Measurements from ENCODE around the gene KCNMB1. TPM values are rescaled to one million over a fixed set of nuclear protein-coding genes. Genes with fewer than 3 reads are reported as not detected.

The KCNMB1 gene
- total and polyA plus RNA-seq, 9 donors = 0.22 to 1.1 (median 0.74) TPM

DNA sequence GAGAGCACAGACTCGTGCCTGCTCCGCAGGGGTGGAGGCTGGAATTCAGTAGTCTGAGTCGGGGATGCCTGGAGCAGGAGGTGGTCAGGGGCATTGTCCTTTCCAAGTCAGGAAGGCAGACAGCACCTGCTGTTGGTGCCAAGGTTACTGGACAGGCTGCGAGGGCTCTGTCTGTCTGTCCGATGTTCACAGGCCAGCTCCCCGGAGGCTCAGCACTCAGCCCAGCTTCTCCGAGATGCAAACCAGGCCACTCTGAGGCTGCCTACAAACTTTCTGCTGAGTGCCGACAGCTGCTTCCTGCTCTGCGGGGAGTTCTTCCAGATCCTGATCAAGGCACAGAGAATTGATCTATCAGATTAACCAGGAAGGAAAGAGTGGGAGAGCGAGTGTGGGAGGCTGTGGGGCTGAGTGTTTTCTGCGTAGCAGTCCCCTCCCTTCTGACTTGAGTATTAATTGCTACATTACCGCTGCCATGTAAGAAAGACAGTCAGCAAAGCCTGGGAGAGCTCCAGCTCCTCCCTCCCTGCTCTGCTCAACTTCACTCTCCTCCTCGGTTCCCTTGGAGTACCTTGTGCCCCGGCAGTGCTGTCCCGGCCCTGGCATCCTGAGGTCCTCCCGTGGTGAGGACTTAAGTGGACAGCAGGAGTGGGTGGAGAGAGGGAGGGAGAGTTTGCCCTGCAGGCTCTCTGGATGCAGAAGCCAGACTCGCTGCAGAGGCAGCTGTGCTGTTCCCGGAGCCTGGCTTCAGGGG, 36.0 kb downstream of the KCNMB1 start:
- Histone ChIP-seq H3K27me3 (ENCODE audit: control insufficient read depth, insufficient read depth, low read length) (peaks cover 14% of the 10 kb centered on the region), H3K27ac (ENCODE audit: low read length) (peak overlapping the region; percentile 1), H3K4me1 (ENCODE audit: control insufficient read depth, insufficient read depth, low read length) (peaks cover 44% of the 10 kb centered on the region), H3K4me3 (ENCODE audit: low read length) (no peak overlapping the region), H3K36me3 (ENCODE audit: control insufficient read depth, insufficient read depth, low read length) (no peaks in the 10 kb centered on the region), H3K9me3 (replicated peaks; ENCODE audit: control insufficient read depth, low read depth, low read length) (peaks cover 5% of the 10 kb centered on the region)
- no peak for DNase-seq
- 24% methylated on average over 11 of the region's 18 CpGs for WGBS (ENCODE audit: insufficient coverage)

DNA sequence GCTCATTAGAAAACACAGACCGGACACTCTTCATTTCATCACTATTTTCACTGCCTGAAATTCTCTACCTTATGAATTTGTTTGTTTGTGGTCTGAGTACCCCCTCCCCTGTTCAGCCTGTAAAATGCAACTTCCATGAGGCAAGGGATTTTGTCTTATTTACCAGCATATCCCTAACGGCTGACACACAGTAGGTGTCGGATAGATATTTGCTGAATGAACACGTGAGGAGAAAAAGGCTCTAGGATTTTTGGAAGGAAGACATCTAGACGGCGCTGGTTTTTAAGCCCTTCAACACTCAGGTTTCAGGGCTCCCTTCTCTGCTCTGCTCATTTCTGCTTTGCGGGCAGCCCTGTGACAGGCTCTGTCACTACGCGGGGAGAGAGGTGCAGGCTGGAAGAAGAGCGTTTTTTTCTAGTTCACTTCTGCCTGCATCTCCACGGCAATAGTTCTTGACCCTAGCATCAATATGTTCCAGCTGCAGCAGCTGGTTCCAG, 41.0 kb downstream of the KCNMB1 start:
- 4% methylated on average over 8 of the region's 11 CpGs for WGBS (ENCODE audit: insufficient coverage)
- H3K27ac ChIP-seq (ENCODE audit: low read length) = peak overlapping the region; percentile 51

DNA sequence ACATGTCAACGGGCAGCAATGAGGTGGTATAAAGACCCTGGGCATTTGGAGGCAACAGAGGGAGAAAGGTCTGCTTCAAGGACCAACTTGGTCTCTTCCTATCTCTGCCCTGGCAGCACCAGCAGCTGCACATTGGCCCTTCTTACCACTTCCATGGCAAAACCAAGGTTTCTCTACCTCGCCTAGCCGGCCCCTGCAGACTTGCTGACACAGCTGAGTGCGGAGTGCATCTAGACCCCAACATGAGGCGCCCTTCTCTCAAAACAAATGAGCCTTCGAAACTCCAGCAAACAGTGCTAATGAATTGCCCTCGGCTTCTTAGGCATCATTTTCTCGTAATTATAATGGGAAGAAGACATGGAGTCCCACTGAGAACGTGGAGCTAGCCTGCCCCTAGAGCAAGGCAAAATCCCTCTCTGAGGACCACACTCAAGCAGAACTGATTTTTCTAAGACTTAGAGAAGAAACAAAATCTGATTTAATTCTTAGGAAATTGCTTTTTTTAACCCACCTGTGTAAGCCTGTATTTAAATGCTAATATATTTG, 42.1 kb downstream of the KCNMB1 start:
- H3K27ac ChIP-seq (ENCODE audit: low read length) = no peak overlapping the region
- H3K27me3 ChIP-seq (ENCODE audit: control insufficient read depth, insufficient read depth, low read length) = peaks cover 8% of the 10 kb centered on the region
- peaks cover 3% of the 10 kb centered on the region for H3K9me3 ChIP-seq (replicated peaks; ENCODE audit: control insufficient read depth, low read depth, low read length)
- no peak for DNase-seq
- H3K4me1 ChIP-seq (ENCODE audit: control insufficient read depth, insufficient read depth, low read length) = peaks cover 7% of the 10 kb centered on the region
- no peak overlapping the region for H3K4me3 ChIP-seq (ENCODE audit: low read length)
- WGBS (ENCODE audit: insufficient coverage) = 68% methylated on average over 6 of the region's 9 CpGs
- no peaks in the 10 kb centered on the region for H3K36me3 ChIP-seq (ENCODE audit: control insufficient read depth, insufficient read depth, low read length)

More for the DNA sequence above, 41.0 kb downstream of the KCNMB1 start:
- H3K4me1 ChIP-seq (ENCODE audit: control insufficient read depth, insufficient read depth, low read length) = peaks cover 11% of the 10 kb centered on the region
- no peaks in the 10 kb centered on the region for H3K36me3 ChIP-seq (ENCODE audit: control insufficient read depth, insufficient read depth, low read length)
- peaks cover 13% of the 10 kb centered on the region for H3K27me3 ChIP-seq (ENCODE audit: control insufficient read depth, insufficient read depth, low read length)
- no peak overlapping the region for H3K4me3 ChIP-seq (ENCODE audit: low read length)
- peaks cover 9% of the 10 kb centered on the region for H3K9me3 ChIP-seq (replicated peaks; ENCODE audit: control insufficient read depth, low read depth, low read length)
- DNase-seq = peak; percentile 62

DNA sequence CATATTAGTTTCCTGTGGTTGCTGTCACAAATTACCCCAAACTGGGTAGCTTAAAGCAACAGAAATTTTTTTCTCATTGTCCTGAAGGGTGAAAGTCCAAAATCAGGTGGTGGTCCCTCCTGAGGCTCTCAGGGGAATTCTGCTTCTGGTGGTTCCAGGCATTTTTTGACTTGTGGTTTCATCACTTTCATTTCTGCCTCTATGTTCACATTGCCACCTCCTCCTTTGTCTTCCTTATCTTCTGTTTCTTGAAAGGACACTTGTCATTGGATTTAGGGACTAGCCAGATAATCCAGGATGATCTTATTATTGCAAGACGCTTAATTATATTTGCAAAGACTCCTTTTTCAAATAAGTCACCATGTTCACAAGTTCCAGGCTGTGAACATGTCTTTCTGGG, 43.2 kb downstream of the KCNMB1 start:
- peaks cover 7% of the 10 kb centered on the region for H3K4me1 ChIP-seq (ENCODE audit: control insufficient read depth, insufficient read depth, low read length)
- no peak overlapping the region for H3K27ac ChIP-seq (ENCODE audit: low read length)
- DNase-seq = no peak
- peaks cover 6% of the 10 kb centered on the region for H3K27me3 ChIP-seq (ENCODE audit: control insufficient read depth, insufficient read depth, low read length)
- WGBS (ENCODE audit: insufficient coverage) = no CpG with 5 or more reads among the region's 1 CpG
- no peaks in the 10 kb centered on the region for H3K36me3 ChIP-seq (ENCODE audit: control insufficient read depth, insufficient read depth, low read length)
- no peak overlapping the region for H3K4me3 ChIP-seq (ENCODE audit: low read length)
- H3K9me3 ChIP-seq (replicated peaks; ENCODE audit: control insufficient read depth, low read depth, low read length) = peaks cover 3% of the 10 kb centered on the region

DNA sequence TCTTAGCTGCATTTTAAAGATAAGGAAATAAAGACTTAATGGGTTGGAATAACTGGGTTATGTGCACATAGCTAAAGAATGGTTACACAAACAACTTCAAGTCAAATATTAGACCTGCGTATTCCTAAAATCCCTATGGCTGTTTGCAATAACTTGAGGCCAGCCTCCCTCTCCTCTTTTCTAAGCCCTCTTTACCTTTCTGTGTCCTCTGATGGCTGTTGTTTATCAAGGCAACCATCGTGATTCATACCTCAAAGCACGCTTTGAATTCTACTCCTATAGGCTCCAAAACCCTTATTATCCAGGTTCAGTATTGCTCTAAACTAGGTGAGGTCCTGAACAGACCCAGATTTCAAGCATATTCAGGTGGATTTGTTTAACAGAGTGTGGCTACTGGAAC, 46.0 kb downstream of the KCNMB1 start:
- DNase-seq = no peak
- H3K36me3 ChIP-seq (ENCODE audit: control insufficient read depth, insufficient read depth, low read length) = no peaks in the 10 kb centered on the region
- H3K27ac ChIP-seq (ENCODE audit: low read length) = no peak overlapping the region
- peaks cover 5% of the 10 kb centered on the region for H3K27me3 ChIP-seq (ENCODE audit: control insufficient read depth, insufficient read depth, low read length)
- peaks cover under 1% of the 10 kb centered on the region for H3K4me1 ChIP-seq (ENCODE audit: control insufficient read depth, insufficient read depth, low read length)
- no peak overlapping the region for H3K4me3 ChIP-seq (ENCODE audit: low read length)
- peaks cover 3% of the 10 kb centered on the region for H3K9me3 ChIP-seq (replicated peaks; ENCODE audit: control insufficient read depth, low read depth, low read length)
- 90% methylated on average over 2 of the region's 3 CpGs for WGBS (ENCODE audit: insufficient coverage)

DNA sequence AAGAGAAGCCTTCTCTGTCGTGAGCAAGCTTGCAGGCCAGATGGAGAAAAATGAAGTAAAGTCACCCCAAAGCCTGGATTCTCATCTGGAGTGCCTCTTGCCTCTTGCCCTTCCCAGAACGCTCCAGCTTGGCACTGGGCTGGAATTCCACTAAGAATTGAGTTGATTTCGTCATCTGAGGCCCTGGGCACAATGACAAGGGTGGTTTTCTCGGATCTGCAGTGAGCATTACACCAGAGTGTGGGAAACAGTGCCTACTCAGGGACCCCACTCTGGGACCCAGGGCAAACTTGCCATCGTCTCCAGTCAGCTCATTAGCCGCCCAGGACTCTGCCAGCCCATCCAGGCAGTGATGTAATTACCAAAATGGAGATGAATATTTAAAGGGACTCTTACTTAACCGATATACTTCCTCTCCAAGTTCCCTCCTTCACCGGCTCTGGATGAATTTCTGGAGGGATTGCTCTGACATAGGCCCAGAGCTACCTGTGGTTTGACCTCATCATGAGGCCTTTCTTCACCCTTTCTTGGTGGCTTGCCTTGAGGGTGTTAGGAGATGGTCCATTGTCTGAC, 46.9 kb downstream of the KCNMB1 start:
- Histone ChIP-seq H3K9me3 (replicated peaks; ENCODE audit: control insufficient read depth, low read depth, low read length) (peaks cover 3% of the 10 kb centered on the region), H3K4me3 (ENCODE audit: low read length) (no peak overlapping the region), H3K4me1 (ENCODE audit: control insufficient read depth, insufficient read depth, low read length) (no peaks in the 10 kb centered on the region), H3K27ac (ENCODE audit: low read length) (no peak overlapping the region), H3K36me3 (ENCODE audit: control insufficient read depth, insufficient read depth, low read length) (no peaks in the 10 kb centered on the region), H3K27me3 (ENCODE audit: control insufficient read depth, insufficient read depth, low read length) (peaks cover 5% of the 10 kb centered on the region)
- 83% methylated on average over 4 of the region's 8 CpGs for WGBS (ENCODE audit: insufficient coverage)
- DNase-seq = no peak

GRCh38 chr5:170341545-170341944, 47.6 kb downstream of the KCNMB1 start:
- peaks cover 5% of the 10 kb centered on the region for H3K4me1 ChIP-seq (ENCODE audit: control insufficient read depth, insufficient read depth, low read length)
- no peak for DNase-seq
- 98% methylated on average over 4 of the region's 9 CpGs for WGBS (ENCODE audit: insufficient coverage)
- no peak overlapping the region for H3K4me3 ChIP-seq (ENCODE audit: low read length)
- H3K36me3 ChIP-seq (ENCODE audit: control insufficient read depth, insufficient read depth, low read length) = no peaks in the 10 kb centered on the region
- H3K27ac ChIP-seq (ENCODE audit: low read length) = no peak overlapping the region
- H3K27me3 ChIP-seq (ENCODE audit: control insufficient read depth, insufficient read depth, low read length) = peaks cover 2% of the 10 kb centered on the region
- peaks cover 3% of the 10 kb centered on the region for H3K9me3 ChIP-seq (replicated peaks; ENCODE audit: control insufficient read depth, low read depth, low read length)

DNA sequence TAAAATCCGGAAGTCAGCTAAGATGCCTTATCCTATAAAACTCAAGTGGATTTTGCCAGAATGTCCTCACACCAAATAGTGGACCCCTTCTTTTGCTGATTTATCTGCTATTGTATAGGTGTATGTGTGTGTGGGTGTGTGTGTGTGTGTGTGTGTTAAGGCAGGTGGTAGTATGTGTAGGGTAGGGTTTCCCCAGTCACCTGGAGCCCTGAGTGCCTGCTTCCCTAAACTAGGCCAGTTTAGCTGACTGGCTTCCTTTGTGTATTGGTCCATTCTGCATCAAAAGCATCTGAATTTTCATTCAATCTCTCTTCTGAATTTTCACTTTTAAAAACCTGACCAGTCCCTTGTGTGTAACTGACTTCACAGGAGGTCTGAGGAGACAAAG, 49.4 kb downstream of the KCNMB1 start:
- no CpG with 5 or more reads among the region's 1 CpG for WGBS (ENCODE audit: insufficient coverage)

DNA sequence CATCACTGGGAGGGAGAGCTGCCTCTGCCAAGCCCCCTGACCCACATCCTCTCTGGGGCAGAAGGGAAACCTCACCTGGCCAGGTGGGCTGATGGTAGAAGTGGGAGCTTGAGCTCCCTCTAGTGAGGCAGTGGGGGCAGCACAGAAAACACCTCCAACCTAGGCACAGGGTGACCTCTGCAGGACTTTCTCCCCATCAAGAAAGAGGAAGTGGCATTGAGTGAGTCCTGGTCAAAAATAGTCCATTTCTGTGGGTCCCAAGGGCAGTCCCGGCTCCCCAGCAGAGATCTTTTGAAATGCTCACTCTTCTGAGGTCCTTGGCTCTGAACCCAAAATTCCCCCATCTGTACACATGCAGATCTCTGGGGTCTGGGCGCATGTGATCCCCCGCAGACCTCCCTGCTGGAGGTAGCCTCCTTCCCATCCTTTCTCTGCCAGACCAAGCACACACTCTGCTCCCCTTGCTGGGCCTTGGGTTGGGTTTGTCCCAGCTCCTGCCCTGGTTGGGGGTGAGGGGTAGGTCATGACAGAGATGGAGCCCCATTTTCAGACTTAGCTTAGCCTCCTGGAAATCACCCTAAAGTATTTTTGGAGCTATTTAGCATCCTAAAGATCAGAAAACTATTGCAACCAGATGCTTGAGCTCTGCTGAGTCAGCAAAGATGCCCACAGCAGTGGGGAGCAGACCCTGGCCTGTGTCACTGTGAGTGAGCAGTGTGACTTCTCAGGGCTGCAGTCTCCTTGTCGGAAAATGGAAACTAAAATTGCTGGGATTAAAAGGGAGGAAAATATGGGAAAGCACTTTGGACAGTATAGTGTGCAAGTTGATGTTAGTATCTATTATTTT, 50.0 kb downstream of the KCNMB1 start:
- H3K27me3 ChIP-seq (ENCODE audit: control insufficient read depth, insufficient read depth, low read length) = peaks cover 2% of the 10 kb centered on the region
- no peak for DNase-seq
- 77% methylated on average over 3 of the region's 4 CpGs for WGBS (ENCODE audit: insufficient coverage)
- no peak overlapping the region for H3K27ac ChIP-seq (ENCODE audit: low read length)
- H3K36me3 ChIP-seq (ENCODE audit: control insufficient read depth, insufficient read depth, low read length) = no peaks in the 10 kb centered on the region
- H3K4me3 ChIP-seq (ENCODE audit: low read length) = no peak overlapping the region
- H3K9me3 ChIP-seq (replicated peaks; ENCODE audit: control insufficient read depth, low read depth, low read length) = no peaks in the 10 kb centered on the region
- peaks cover 6% of the 10 kb centered on the region for H3K4me1 ChIP-seq (ENCODE audit: control insufficient read depth, insufficient read depth, low read length)

More for the DNA sequence above, 49.4 kb downstream of the KCNMB1 start:
- peaks cover 2% of the 10 kb centered on the region for H3K27me3 ChIP-seq (ENCODE audit: control insufficient read depth, insufficient read depth, low read length)
- H3K36me3 ChIP-seq (ENCODE audit: control insufficient read depth, insufficient read depth, low read length) = no peaks in the 10 kb centered on the region
- H3K4me3 ChIP-seq (ENCODE audit: low read length) = no peak overlapping the region
- peaks cover 6% of the 10 kb centered on the region for H3K4me1 ChIP-seq (ENCODE audit: control insufficient read depth, insufficient read depth, low read length)
- H3K27ac ChIP-seq (ENCODE audit: low read length) = no peak overlapping the region
- DNase-seq = no peak
- no peaks in the 10 kb centered on the region for H3K9me3 ChIP-seq (replicated peaks; ENCODE audit: control insufficient read depth, low read depth, low read length)

DNA sequence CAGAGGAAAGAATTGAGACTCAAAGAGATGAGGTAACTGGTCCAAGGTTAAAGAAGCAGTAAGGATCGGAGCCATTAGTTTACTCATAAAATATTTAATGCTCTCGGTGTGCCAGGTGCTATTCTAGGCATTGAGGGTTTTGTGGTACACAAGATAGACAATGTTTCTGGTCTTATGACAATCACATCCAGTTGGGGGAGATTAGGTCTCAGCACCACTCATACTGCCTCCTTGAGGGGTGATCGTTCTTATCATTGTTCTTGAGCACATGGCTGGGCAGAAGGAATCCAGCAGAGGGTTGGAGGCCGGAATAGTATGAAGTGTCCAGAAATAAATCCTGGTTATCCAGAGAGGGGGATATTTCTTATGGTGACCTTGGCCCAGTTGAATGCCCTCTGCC, 50.9 kb downstream of the KCNMB1 start:
- Histone ChIP-seq H3K9me3 (replicated peaks; ENCODE audit: control insufficient read depth, low read depth, low read length) (no peaks in the 10 kb centered on the region), H3K36me3 (ENCODE audit: control insufficient read depth, insufficient read depth, low read length) (no peaks in the 10 kb centered on the region), H3K4me3 (ENCODE audit: low read length) (no peak overlapping the region), H3K27ac (ENCODE audit: low read length) (no peak overlapping the region), H3K4me1 (ENCODE audit: control insufficient read depth, insufficient read depth, low read length) (peaks cover 10% of the 10 kb centered on the region), H3K27me3 (ENCODE audit: control insufficient read depth, insufficient read depth, low read length) (peaks cover 2% of the 10 kb centered on the region)
- no CpG with 5 or more reads among the region's 4 CpGs for WGBS (ENCODE audit: insufficient coverage)
- DNase-seq = no peak

Data from muscle of leg (tissue), 11 donors.